Ishikawa (cell line): ENCODE data around the gene SPANXN4.

Experiments used
- CEBPB ChIP-seq: IDR thresholded peaks from 2 replicates; pipeline ENCODE4 v1.6.1; 2012
- CREB1 ChIP-seq: IDR thresholded peaks from 2 replicates; pipeline ENCODE4 v1.6.1; 2012; ENCODE audit warnings: low read depth
- FOXM1 ChIP-seq: IDR thresholded peaks from 2 replicates; pipeline ENCODE4 v1.6.1; 2012; ENCODE audit warnings: low read depth, borderline replicate concordance
- RAD21 ChIP-seq: IDR thresholded peaks from 2 replicates; pipeline ENCODE4 v1.6.1; 2012; ENCODE audit warnings: low read depth
- TF ChIP-seq, protein P1 (sequence below): IDR thresholded peaks from 2 replicates; pipeline ENCODE4 v1.6.1; 2012; ENCODE audit warnings: low read depth, mild to moderate bottlenecking

DNA sequence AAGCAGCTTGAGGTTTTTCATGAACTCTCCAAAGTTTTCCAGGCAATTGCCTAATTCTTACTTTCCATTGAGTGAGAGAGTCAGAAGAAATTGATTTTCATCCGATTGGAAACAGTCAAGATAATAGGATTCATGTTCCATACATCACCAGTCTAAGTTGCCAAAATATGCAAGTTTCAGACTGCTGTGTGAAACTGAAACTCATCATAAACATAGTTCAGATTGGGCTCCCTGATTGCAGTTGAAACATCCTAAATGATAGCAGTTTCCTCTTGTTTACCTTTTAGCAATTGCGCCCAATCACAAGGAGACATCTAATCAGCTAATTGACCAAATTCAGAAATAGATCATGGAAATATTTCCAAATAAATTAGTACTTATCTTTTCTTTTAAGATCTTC is 56.8 kb downstream of the SPANXN4 start:
- TF ChIP-seq RAD21 (no peak), FOXM1 (no peak), CEBPB (no peak), CREB1 (no peak)
- TF ChIP-seq, protein P1, sequence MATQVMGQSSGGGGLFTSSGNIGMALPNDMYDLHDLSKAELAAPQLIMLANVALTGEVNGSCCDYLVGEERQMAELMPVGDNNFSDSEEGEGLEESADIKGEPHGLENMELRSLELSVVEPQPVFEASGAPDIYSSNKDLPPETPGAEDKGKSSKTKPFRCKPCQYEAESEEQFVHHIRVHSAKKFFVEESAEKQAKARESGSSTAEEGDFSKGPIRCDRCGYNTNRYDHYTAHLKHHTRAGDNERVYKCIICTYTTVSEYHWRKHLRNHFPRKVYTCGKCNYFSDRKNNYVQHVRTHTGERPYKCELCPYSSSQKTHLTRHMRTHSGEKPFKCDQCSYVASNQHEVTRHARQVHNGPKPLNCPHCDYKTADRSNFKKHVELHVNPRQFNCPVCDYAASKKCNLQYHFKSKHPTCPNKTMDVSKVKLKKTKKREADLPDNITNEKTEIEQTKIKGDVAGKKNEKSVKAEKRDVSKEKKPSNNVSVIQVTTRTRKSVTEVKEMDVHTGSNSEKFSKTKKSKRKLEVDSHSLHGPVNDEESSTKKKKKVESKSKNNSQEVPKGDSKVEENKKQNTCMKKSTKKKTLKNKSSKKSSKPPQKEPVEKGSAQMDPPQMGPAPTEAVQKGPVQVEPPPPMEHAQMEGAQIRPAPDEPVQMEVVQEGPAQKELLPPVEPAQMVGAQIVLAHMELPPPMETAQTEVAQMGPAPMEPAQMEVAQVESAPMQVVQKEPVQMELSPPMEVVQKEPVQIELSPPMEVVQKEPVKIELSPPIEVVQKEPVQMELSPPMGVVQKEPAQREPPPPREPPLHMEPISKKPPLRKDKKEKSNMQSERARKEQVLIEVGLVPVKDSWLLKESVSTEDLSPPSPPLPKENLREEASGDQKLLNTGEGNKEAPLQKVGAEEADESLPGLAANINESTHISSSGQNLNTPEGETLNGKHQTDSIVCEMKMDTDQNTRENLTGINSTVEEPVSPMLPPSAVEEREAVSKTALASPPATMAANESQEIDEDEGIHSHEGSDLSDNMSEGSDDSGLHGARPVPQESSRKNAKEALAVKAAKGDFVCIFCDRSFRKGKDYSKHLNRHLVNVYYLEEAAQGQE = no peak
